ENCODE results near the gene TALDO1.

The TALDO1 gene

GRCh38 chr11:779955-780532, 32.8 kb downstream of the TALDO1 start:
- Mint-ChIP-seq H3K36me3 (ENCODE audit: insufficient read depth) (peaks cover 7% of the 10 kb centered on the region), H3K9me3 (no peaks in the 10 kb centered on the region), H3K4me1 (peaks cover 13% of the 10 kb centered on the region), H3K4me3 (no peak overlapping the region), H3K27me3 (no peaks in the 10 kb centered on the region), H3K27ac (ENCODE audit: low read depth) (no peak overlapping the region)
- no peak for ATAC-seq (replicated peaks; ENCODE audit: extremely low read depth, poor library complexity, severe bottlenecking)
- no peak for DNase-seq (ENCODE audit: low spot score in 2 of 2)

- H3K36me3 Mint-ChIP-seq (ENCODE audit: insufficient read depth) = peaks cover 6% of the 10 kb centered on the region
- H3K27me3 Mint-ChIP-seq = no peaks in the 10 kb centered on the region
- DNase-seq (ENCODE audit: low spot score in 2 of 2) = no peak
- ATAC-seq (replicated peaks; ENCODE audit: extremely low read depth, poor library complexity, severe bottlenecking) = no peak
- H3K9me3 Mint-ChIP-seq = no peaks in the 10 kb centered on the region
- peaks cover 6% of the 10 kb centered on the region for H3K4me1 Mint-ChIP-seq
- no peak overlapping the region for H3K4me3 Mint-ChIP-seq
- H3K27ac Mint-ChIP-seq (ENCODE audit: low read depth) = no peak overlapping the region
Measured at GRCh38 chr11:782264-783174, 35.3 kb downstream of the TALDO1 start.

GRCh38 chr11:783581-784015, 36.3 kb downstream of the TALDO1 start:
- H3K27ac Mint-ChIP-seq (ENCODE audit: low read depth) = no peak overlapping the region
- ATAC-seq (replicated peaks; ENCODE audit: extremely low read depth, poor library complexity, severe bottlenecking) (no peak), DNase-seq (ENCODE audit: low spot score in 2 of 2) (no peak)
- peaks cover 4% of the 10 kb centered on the region for H3K36me3 Mint-ChIP-seq (ENCODE audit: insufficient read depth)
- H3K27me3 Mint-ChIP-seq = no peaks in the 10 kb centered on the region
- H3K9me3 Mint-ChIP-seq = no peaks in the 10 kb centered on the region
- H3K4me1 Mint-ChIP-seq = peaks cover 6% of the 10 kb centered on the region
- H3K4me3 Mint-ChIP-seq = no peak overlapping the region

GRCh38 chr11:786235-787083, 39.2 kb downstream of the TALDO1 start:
- ATAC-seq (replicated peaks; ENCODE audit: extremely low read depth, poor library complexity, severe bottlenecking) (no peak), DNase-seq (ENCODE audit: low spot score in 2 of 2) (no peak)
- Mint-ChIP-seq H3K4me3 (no peak overlapping the region), H3K27ac (ENCODE audit: low read depth) (no peak overlapping the region), H3K4me1 (peaks cover 6% of the 10 kb centered on the region), H3K36me3 (ENCODE audit: insufficient read depth) (peaks cover 8% of the 10 kb centered on the region), H3K27me3 (no peaks in the 10 kb centered on the region), H3K9me3 (no peaks in the 10 kb centered on the region)

GRCh38 chr11:787084-787675, 39.9 kb downstream of the TALDO1 start:
- DNase-seq (ENCODE audit: low spot score in 2 of 2) = no peak
- Mint-ChIP-seq H3K4me1 (peaks cover 6% of the 10 kb centered on the region), H3K9me3 (no peaks in the 10 kb centered on the region), H3K36me3 (ENCODE audit: insufficient read depth) (peaks cover 9% of the 10 kb centered on the region), H3K27me3 (no peaks in the 10 kb centered on the region), H3K27ac (ENCODE audit: low read depth) (no peak overlapping the region), H3K4me3 (no peak overlapping the region)
- no peak for ATAC-seq (replicated peaks; ENCODE audit: extremely low read depth, poor library complexity, severe bottlenecking)

GRCh38 chr11:788009-788640, 40.9 kb downstream of the TALDO1 start:
- no peak for ATAC-seq (replicated peaks; ENCODE audit: extremely low read depth, poor library complexity, severe bottlenecking)
- DNase-seq (ENCODE audit: low spot score in 2 of 2) = no peak
- H3K4me3 Mint-ChIP-seq = no peak overlapping the region
- peaks cover 12% of the 10 kb centered on the region for H3K36me3 Mint-ChIP-seq (ENCODE audit: insufficient read depth)
- no peaks in the 10 kb centered on the region for H3K27me3 Mint-ChIP-seq
- H3K4me1 Mint-ChIP-seq = peaks cover 6% of the 10 kb centered on the region
- no peaks in the 10 kb centered on the region for H3K9me3 Mint-ChIP-seq
- no peak overlapping the region for H3K27ac Mint-ChIP-seq (ENCODE audit: low read depth)

- Mint-ChIP-seq H3K4me1 (peaks cover 6% of the 10 kb centered on the region), H3K9me3 (no peaks in the 10 kb centered on the region), H3K36me3 (ENCODE audit: insufficient read depth) (peaks cover 11% of the 10 kb centered on the region), H3K27ac (ENCODE audit: low read depth) (no peak overlapping the region), H3K4me3 (no peak overlapping the region), H3K27me3 (no peaks in the 10 kb centered on the region)
- no peak for ATAC-seq (replicated peaks; ENCODE audit: extremely low read depth, poor library complexity, severe bottlenecking)
- DNase-seq (ENCODE audit: low spot score in 2 of 2) = no peak
Measured at GRCh38 chr11:788953-789940, 42.0 kb downstream of the TALDO1 start.

- DNase-seq (ENCODE audit: low spot score in 2 of 2) (no peak), ATAC-seq (replicated peaks; ENCODE audit: extremely low read depth, poor library complexity, severe bottlenecking) (peak; percentile 32)
- Mint-ChIP-seq H3K9me3 (no peaks in the 10 kb centered on the region), H3K36me3 (ENCODE audit: insufficient read depth) (peaks cover 12% of the 10 kb centered on the region), H3K4me3 (no peak within 1 kb of the TSS), H3K27ac (ENCODE audit: low read depth) (no peak within 1 kb of the TSS), H3K27me3 (no peaks in the 10 kb centered on the region), H3K4me1 (peaks cover 6% of the 10 kb centered on the region)
Measured at GRCh38 chr11:789943-790342, 42.7 kb downstream of the TALDO1 start, which contains the start of gene CEND1. Gene CEND1, minus strand, starts transcription at chr11:790090. Its CDS starts 1,514 bp downstream, at chr11:788576.

GRCh38 chr11:790721-791564, 43.7 kb downstream of the TALDO1 start:
- Mint-ChIP-seq H3K4me3 (peak overlapping the region; percentile 23), H3K27me3 (no peaks in the 10 kb centered on the region), H3K9me3 (no peaks in the 10 kb centered on the region), H3K27ac (ENCODE audit: low read depth) (no peak overlapping the region), H3K36me3 (ENCODE audit: insufficient read depth) (peaks cover 14% of the 10 kb centered on the region), H3K4me1 (peaks cover 6% of the 10 kb centered on the region)
- ATAC-seq (replicated peaks; ENCODE audit: extremely low read depth, poor library complexity, severe bottlenecking) (no peak), DNase-seq (ENCODE audit: low spot score in 2 of 2) (no peak)

GRCh38 chr11:791658-792534, 44.6 kb downstream of the TALDO1 start:
- Mint-ChIP-seq H3K4me1 (peaks cover 9% of the 10 kb centered on the region), H3K27me3 (no peaks in the 10 kb centered on the region), H3K27ac (ENCODE audit: low read depth) (no peak overlapping the region), H3K4me3 (no peak overlapping the region), H3K9me3 (no peaks in the 10 kb centered on the region), H3K36me3 (ENCODE audit: insufficient read depth) (peaks cover 17% of the 10 kb centered on the region)
- ATAC-seq (replicated peaks; ENCODE audit: extremely low read depth, poor library complexity, severe bottlenecking) (no peak), DNase-seq (ENCODE audit: low spot score in 2 of 2) (no peak)

Measured in central memory CD8-positive, alpha-beta T cell (primary cell).